Activated T-cell treated with anti-CD3 and anti-CD28 coated beads, Interleukin-2, amount 50 U/mL, for 72 hours (primary cell): ENCODE results near the gene CLIP1. TPM values are rescaled to one million over a fixed set of nuclear protein-coding genes. Genes with fewer than 3 reads are reported as not detected.
A peak's percentile ranks its signal among the peaks of the same experiment; 100 is the strongest.
"Not testable (repeated sequence)": the region's sequence is repeated elsewhere in the genome, so short reads cannot be mapped to it uniquely, and the experiment has no call there.

Source experiments
- ATAC-seq, 2 donors: fragments of 150-1000 bp; cut with Tn5 transposase; replicated peaks in 1 of 2; 2 replicates each; pipeline ENCODE4 v1.10.0; 2021; ENCODE audit warnings: moderate library complexity in 2 of 2, mild to moderate bottlenecking in 1 of 2
- DNase-seq, 2 donors: peaks; one replicate each; pipeline ENCODE4 v3.0.0; 2021 to 2022; ENCODE audit warnings: mixed read lengths in 1 of 2
- H3K27ac Mint-ChIP-seq: one replicate; pipeline ENCODE4 v1.8.0; 2022; ENCODE audit warnings: mild to moderate bottlenecking, moderate library complexity, mixed read lengths
- H3K27me3 Mint-ChIP-seq: one replicate; pipeline ENCODE4 v1.8.0; 2022; ENCODE audit warnings: low read depth, mixed read lengths
- H3K36me3 Mint-ChIP-seq, 2 donors: one replicate each; pipeline ENCODE4 v1.8.0; 2022; ENCODE audit warnings: mixed read lengths in 2 of 2, mild to moderate bottlenecking in 1 of 2; ENCODE audit not compliant: insufficient read depth in 2 of 2
- H3K4me1 Mint-ChIP-seq: one replicate; pipeline ENCODE4 v1.8.0; 2022; ENCODE audit warnings: low read depth, mixed read lengths
- H3K4me3 Mint-ChIP-seq, 2 donors: one replicate each; pipeline ENCODE4 v1.8.0; 2022; ENCODE audit warnings: mild to moderate bottlenecking in 2 of 2, mixed read lengths in 2 of 2, moderate library complexity in 2 of 2
- H3K9me3 Mint-ChIP-seq, 2 donors: one replicate each; pipeline ENCODE4 v1.8.0; 2022; ENCODE audit warnings: mixed read lengths in 2 of 2
- total RNA-seq, 2 donors: library from RNA; stranded (reverse); gene quantifications; one replicate each; pipeline ENCODE4 v1.2.3, GENCODE V29; 2022

Gene CLIP1
- total RNA-seq, 2 donors from 2014 or later = 87.3 to 108 TPM

GRCh38 chr12:122454250-122454721 lies 31.8 kb upstream of the CLIP1 start:
- DNase-seq (no peak), ATAC-seq (no peak)
- peaks cover 38% of the 10 kb centered on the region for H3K4me1 Mint-ChIP-seq
- H3K27me3 Mint-ChIP-seq = no peaks in the 10 kb centered on the region
- peak overlapping the region; percentile 84 to 90 for H3K4me3 Mint-ChIP-seq
- peak overlapping the region; percentile 89 for H3K27ac Mint-ChIP-seq
- H3K36me3 Mint-ChIP-seq = no peaks in the 10 kb centered on the region
- H3K9me3 Mint-ChIP-seq = no peaks in the 10 kb centered on the region

GRCh38 chr12:122452701-122453285 lies 30.3 kb upstream of the CLIP1 start:
- ATAC-seq (peak; percentile 15 to 29), DNase-seq (peak in 1 of 2 donors; percentile 14)
- peaks cover 41% of the 10 kb centered on the region for H3K4me1 Mint-ChIP-seq
- H3K27me3 Mint-ChIP-seq = no peaks in the 10 kb centered on the region
- peak overlapping the region; percentile 84 to 90 for H3K4me3 Mint-ChIP-seq
- H3K9me3 Mint-ChIP-seq = no peaks in the 10 kb centered on the region
- H3K36me3 Mint-ChIP-seq = no peaks in the 10 kb centered on the region
- peak overlapping the region; percentile 89 for H3K27ac Mint-ChIP-seq

- Mint-ChIP-seq H3K36me3 (no peaks in the 10 kb centered on the region), H3K27ac (peak overlapping the region; percentile 33), H3K27me3 (no peaks in the 10 kb centered on the region), H3K9me3 (no peaks in the 10 kb centered on the region), H3K4me1 (peaks cover 33% of the 10 kb centered on the region), H3K4me3 (no peak overlapping the region)
- peak; percentile 10 to 19 for DNase-seq
- ATAC-seq = peak; percentile 68 to 72
These were observed 26.8 kb upstream of the CLIP1 start for GRCh38 chr12:122449317-122449716.

GRCh38 chr12:122447825-122448224 lies 25.4 kb upstream of the CLIP1 start:
- not testable (repeated sequence) for H3K27ac Mint-ChIP-seq, H3K4me3 Mint-ChIP-seq, DNase-seq, H3K9me3 Mint-ChIP-seq, ATAC-seq, H3K27me3 Mint-ChIP-seq, H3K36me3 Mint-ChIP-seq
- peaks cover 19% of the 10 kb centered on the region for H3K4me1 Mint-ChIP-seq

GRCh38 chr12:122446390-122446789 lies 23.9 kb upstream of the CLIP1 start:
- H3K27ac Mint-ChIP-seq, DNase-seq, H3K36me3 Mint-ChIP-seq, H3K4me1 Mint-ChIP-seq, ATAC-seq, H3K4me3 Mint-ChIP-seq, H3K9me3 Mint-ChIP-seq, H3K27me3 Mint-ChIP-seq: not testable (repeated sequence)

GRCh38 chr12:122444071-122444470 lies 21.6 kb upstream of the CLIP1 start:
- H3K4me3 Mint-ChIP-seq, H3K9me3 Mint-ChIP-seq, H3K36me3 Mint-ChIP-seq: not testable (repeated sequence)

GRCh38 chr12:122438822-122439221 lies 16.4 kb upstream of the CLIP1 start:
- not testable (repeated sequence) for H3K4me1 Mint-ChIP-seq, H3K27me3 Mint-ChIP-seq, H3K36me3 Mint-ChIP-seq, H3K9me3 Mint-ChIP-seq, H3K4me3 Mint-ChIP-seq, ATAC-seq, DNase-seq, H3K27ac Mint-ChIP-seq

More at GRCh38 chr12:122444071-122444470, 21.6 kb upstream of the CLIP1 start:
- DNase-seq, H3K27ac Mint-ChIP-seq, H3K27me3 Mint-ChIP-seq, ATAC-seq, H3K4me1 Mint-ChIP-seq: not testable (repeated sequence)

GRCh38 chr12:122437656-122438121 lies 15.2 kb upstream of the CLIP1 start:
- no peak for DNase-seq
- no peaks in the 10 kb centered on the region for H3K27me3 Mint-ChIP-seq
- no peak overlapping the region for H3K27ac Mint-ChIP-seq
- no peaks in the 10 kb centered on the region for H3K4me1 Mint-ChIP-seq
- no peak overlapping the region for H3K4me3 Mint-ChIP-seq
- H3K36me3 Mint-ChIP-seq = no peaks in the 10 kb centered on the region
- no peak for ATAC-seq
- H3K9me3 Mint-ChIP-seq = no peaks in the 10 kb centered on the region

- DNase-seq (no peak), ATAC-seq (no peak)
- H3K9me3 Mint-ChIP-seq = no peaks in the 10 kb centered on the region
- H3K36me3 Mint-ChIP-seq = no peaks in the 10 kb centered on the region
- H3K27ac Mint-ChIP-seq = no peak overlapping the region
- H3K4me3 Mint-ChIP-seq = no peak overlapping the region
- no peaks in the 10 kb centered on the region for H3K27me3 Mint-ChIP-seq
- no peaks in the 10 kb centered on the region for H3K4me1 Mint-ChIP-seq
These were observed 12.7 kb upstream of the CLIP1 start for GRCh38 chr12:122435186-122435585.

- ATAC-seq, H3K4me1 Mint-ChIP-seq, H3K4me3 Mint-ChIP-seq, DNase-seq, H3K36me3 Mint-ChIP-seq, H3K27me3 Mint-ChIP-seq, H3K9me3 Mint-ChIP-seq, H3K27ac Mint-ChIP-seq: not testable (repeated sequence)
These were observed 6.6 kb upstream of the CLIP1 start for GRCh38 chr12:122429043-122429442.

GRCh38 chr12:122427403-122427802 lies 4.9 kb upstream of the CLIP1 start:
- ATAC-seq = no peak
- no peak overlapping the region for H3K27ac Mint-ChIP-seq
- H3K4me1 Mint-ChIP-seq = peaks cover 14% of the 10 kb centered on the region
- H3K9me3 Mint-ChIP-seq = no peaks in the 10 kb centered on the region
- no peaks in the 10 kb centered on the region for H3K27me3 Mint-ChIP-seq
- no peak overlapping the region for H3K4me3 Mint-ChIP-seq
- peaks cover 0 to 3% of the 10 kb centered on the region in 2 donors for H3K36me3 Mint-ChIP-seq
- DNase-seq = no peak

- Mint-ChIP-seq H3K27ac (peak overlapping the region; percentile 89), H3K27me3 (no peaks in the 10 kb centered on the region), H3K4me1 (peaks cover 38% of the 10 kb centered on the region), H3K9me3 (no peaks in the 10 kb centered on the region), H3K4me3 (peak overlapping the region; percentile 89 to 91), H3K36me3 (peaks cover 1 to 5% of the 10 kb centered on the region in 2 donors)
- ATAC-seq (no peak), DNase-seq (no peak)
These were observed 1.0 kb upstream of the CLIP1 start for GRCh38 chr12:122423258-122424165.

- H3K27ac Mint-ChIP-seq = peak overlapping the region; percentile 89
- peak; percentile 56 for DNase-seq
- H3K4me3 Mint-ChIP-seq = peak overlapping the region; percentile 89 to 91
- peak; percentile 31 to 37 for ATAC-seq
- H3K36me3 Mint-ChIP-seq = peaks cover 1 to 5% of the 10 kb centered on the region in 2 donors
- H3K9me3 Mint-ChIP-seq = no peaks in the 10 kb centered on the region
- H3K4me1 Mint-ChIP-seq = peaks cover 45% of the 10 kb centered on the region
- no peaks in the 10 kb centered on the region for H3K27me3 Mint-ChIP-seq
These were observed 325 bp upstream of the CLIP1 start for GRCh38 chr12:122422730-122423257.
